ENCODE data around the gene OMP. TPM values are rescaled to one million over a fixed set of nuclear protein-coding genes. Genes with fewer than 3 reads are reported as not detected.

OMP gene
- total and polyA plus RNA-seq, 2 donors (not counting 3 experiments of a cell fraction or from before 2014, with no cell fraction given): 0.80 TPM; not detected in 1

DNA sequence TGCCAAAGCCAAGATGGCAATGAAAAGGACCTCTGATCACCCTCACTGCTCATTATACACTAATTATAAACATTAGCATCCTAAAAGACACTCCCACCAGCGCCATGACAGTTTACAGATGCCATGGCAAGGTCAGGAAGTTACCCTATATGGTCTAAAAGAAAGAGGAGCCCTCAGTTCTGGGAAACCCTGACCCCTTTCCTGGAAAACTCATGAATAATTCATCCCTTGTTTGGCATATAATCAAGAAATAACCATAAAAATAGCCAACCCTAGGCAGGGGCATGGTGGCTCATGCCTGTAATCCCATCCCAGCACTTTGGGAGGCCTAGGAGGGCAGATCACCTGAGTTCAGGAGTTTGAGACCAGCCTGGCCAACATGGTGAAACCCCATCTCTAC is 48.6 kb upstream of the OMP start:
- no peaks in the 10 kb centered on the region for H3K9me1 ChIP-seq (replicated peaks; ENCODE audit: control insufficient read depth, extremely low read depth, insufficient read depth, low read length)
- ChIA-PET CTCF (interaction anchor here (1.0 to 5.5 kb wide), 5 partner anchors 9 to 55 kb away, joined by 3 to 55 read pairs (median 4); no protein-coding TSS in a partner anchor), POLR2A (no interaction called here)
- intact Hi-C loops (cut with micrococcal nuclease): no loop called here
- no peaks in the 10 kb centered on the region for H3K36me3 ChIP-seq (ENCODE audit: control insufficient read depth in 2 of 2, extremely low read depth in 1 of 2, insufficient read depth in 2 of 2, low read length in 2 of 2)
- dilution Hi-C loops (cut with MboI; ENCODE audit: extremely low pct_ligation_motif_present, low sequenced_read_pairs): no loop called here
- H3K9me3 ChIP-seq (replicated peaks; ENCODE audit: control insufficient read depth, insufficient read depth, low read length): no peaks in the 10 kb centered on the region
- H2AFZ ChIP-seq (ENCODE audit: low read depth, low read length): no peak overlapping the region
- H3K4me2 ChIP-seq (ENCODE audit: insufficient read depth, low read length): no peak overlapping the region
- H3K27ac ChIP-seq (ENCODE audit: insufficient read depth, low read depth, low read length): no peak overlapping the region
- H3K27me3 ChIP-seq (ENCODE audit: control insufficient read depth in 2 of 2, insufficient read depth in 2 of 2, low read length in 2 of 2): peaks cover 2% of the 10 kb centered on the region in 2 experiments
- DNase-seq (ENCODE audit: low read depth, low spot score): no peak
- no peak overlapping the region for H3K9ac ChIP-seq (replicated peaks; ENCODE audit: extremely low read depth, insufficient read depth, low read length)
- no TSS peak for BruUV-seq (replicated peaks)
- H4K20me1 ChIP-seq (replicated peaks; ENCODE audit: control insufficient read depth, extremely low read depth, insufficient read depth, low read length): no peaks in the 10 kb centered on the region
- no peak for TF ChIP-seq JUN (IDR thresholded peaks at IDR 0.05; ENCODE audit: borderline replicate concordance, insufficient read depth, insufficient read length, low read depth)
- no peak for TF ChIP-seq GATA2 (IDR thresholded peaks at IDR 0.05; ENCODE audit: insufficient read depth, insufficient read length, low read depth, low read length)
- no peak for TF ChIP-seq FOS (IDR thresholded peaks at IDR 0.05; ENCODE audit: borderline replicate concordance, insufficient read depth, low read length)
- no peak for TF ChIP-seq POLR2AphosphoS5 (IDR thresholded peaks at IDR 0.05; ENCODE audit: insufficient read depth, low read depth, low read length)
- no peak for TF ChIP-seq MYC (IDR thresholded peaks at IDR 0.05; ENCODE audit: low read depth, low read length)
- no peak for TF ChIP-seq CTCF (IDR thresholded peaks at IDR 0.05; ENCODE audit: extremely low read depth in 1 of 2, insufficient read depth in 1 of 2, low read depth in 1 of 2, low read length in 2 of 2)
- TF ChIP-seq EZH2 (IDR thresholded peaks at IDR 0.05; ENCODE audit: borderline replicate concordance, low read depth, low read length, severe bottlenecking): no peak
- TF ChIP-seq, protein P1, sequence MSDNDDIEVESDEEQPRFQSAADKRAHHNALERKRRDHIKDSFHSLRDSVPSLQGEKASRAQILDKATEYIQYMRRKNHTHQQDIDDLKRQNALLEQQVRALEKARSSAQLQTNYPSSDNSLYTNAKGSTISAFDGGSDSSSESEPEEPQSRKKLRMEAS (IDR thresholded peaks at IDR 0.05; ENCODE audit: insufficient read depth, insufficient read length): no peak
- TF ChIP-seq POLR2A (IDR thresholded peaks at IDR 0.05; ENCODE audit: low read depth, low read length): no peak
- no peak for FAIRE-seq
- H3K79me2 ChIP-seq (ENCODE audit: control insufficient read depth, insufficient read depth, low read length): no peaks in the 10 kb centered on the region
- H3K4me1 ChIP-seq (ENCODE audit: control insufficient read depth, extremely low read depth, insufficient read depth, low read length): no peaks in the 10 kb centered on the region
- no peak overlapping the region for H3K4me3 ChIP-seq (replicated peaks in 1 of 3; ENCODE audit: insufficient read depth in 1 of 3, low read depth in 1 of 3, low read length in 3 of 3)

All from endothelial cell of umbilical vein (primary cell).